HCT116 (cell line): Measurements from ENCODE around the gene OSCP1. TPM values are rescaled to one million over a fixed set of nuclear protein-coding genes. Genes with fewer than 3 reads are reported as not detected.

Source experiments
- ATAC-seq: fragments of 200-7000 bp; cut with Tn5 transposase; 2 replicates; pipeline ENCODE4 v1.9.1; 2020; ENCODE audit warnings: mild to moderate bottlenecking, moderate library complexity
- BruUV-seq: library from RNA; stranded (reverse); fragments of 400-500 nt; replicated peaks from 2 replicates; lab custom pipeline; 2021; lab: Mats Ljungman, UMichigan
- CTCF ChIA-PET: fragments of 300-600 bp; sonication (Branson Sonifier 250); formaldehyde crosslinking; loops from one replicate; lab custom pipeline; 2021; ENCODE audit warnings: antibody characterized with exemption; lab: Charles Lee
- POLR2A ChIA-PET: fragments of 300-600, 350-600 bp; sonication (Branson Sonifier 250); formaldehyde crosslinking; loops from one replicate; lab custom pipeline; 2021; ENCODE audit warnings: antibody characterized with exemption; lab: Charles Lee
- RAD21 ChIA-PET, 2 experiments: fragments of 300-600 bp; sonication (Branson Sonifier 250); formaldehyde crosslinking; loops; one replicate each; lab custom pipeline; 2023; ENCODE audit warnings: low total read pairs in 2 of 2; ENCODE audit not compliant: uncharacterized antibody in 2 of 2, unreplicated experiment in 2 of 2, low non-redundant PET in 1 of 2; lab: Charles Lee
- DNase-seq: peaks from one replicate; pipeline ENCODE4 v3.0.0-alpha.2; 2010; ENCODE audit warnings: low read depth, low spot score
- H2AFZ ChIP-seq: fragments of 200-600 bp; shearing (Covaris generic), sonication (generic); 2 replicates; pipeline ENCODE4 v1.6.1; 2017; ENCODE audit warnings: low read depth, mixed run types, mixed read lengths, antibody characterized with exemption, low read length; ENCODE audit not compliant: poor library complexity, severe bottlenecking
- H3K27ac ChIP-seq: 2 replicates; pipeline ENCODE4 v1.5.1; 2012; ENCODE audit warnings: low read depth, low read length
- H3K27me3 ChIP-seq: fragments of 200-600 bp; sonication (generic); 2 replicates; pipeline ENCODE4 v1.6.1; 2016; ENCODE audit warnings: mixed run types, low read length, mixed read lengths; ENCODE audit not compliant: insufficient read depth
- H3K36me3 ChIP-seq, 2 experiments: fragments of 200-500 bp in 1 of 2; fragments of 200-600 bp in 1 of 2; sonication (Bioruptor generic) in 1 of 2; sonication (generic) in 1 of 2; 2 replicates each; pipeline versions ENCODE4 v1.5.1 to v1.6.1; 2014 to 2016; ENCODE audit warnings: low read length in 2 of 2, inconsistent platforms in 1 of 2, mixed read lengths in 1 of 2, mixed run types in 1 of 2; ENCODE audit not compliant: insufficient read depth in 2 of 2, control insufficient read depth in 1 of 2
- H3K4me1 ChIP-seq, 2 experiments: fragments of 200-600 bp in 1 of 2; sonication (generic) in 1 of 2; 2 replicates each; pipeline versions ENCODE4 v1.5.1 to v1.6.1; 2012 to 2017; ENCODE audit warnings: low read length in 2 of 2, inconsistent platforms in 1 of 2, mild to moderate bottlenecking in 1 of 2, mixed read lengths in 1 of 2, mixed run types in 1 of 2, moderate library complexity in 1 of 2; ENCODE audit not compliant: insufficient read depth in 2 of 2, control insufficient read depth in 1 of 2
- H3K4me2 ChIP-seq: fragments of 200-600 bp; sonication (generic); 2 replicates; pipeline ENCODE4 v1.6.1; 2017; ENCODE audit warnings: mixed run types, low read length, mixed read lengths
- H3K4me3 ChIP-seq, 2 experiments: fragments of 200-600 bp in 1 of 2; sonication (generic) in 1 of 2; replicated peaks in 1 of 2; 2 replicates each; pipeline ENCODE4 v1.5.1; 2011 to 2016; ENCODE audit warnings: low read length in 2 of 2, control low read depth in 1 of 2, low read depth in 1 of 2, mild to moderate bottlenecking in 1 of 2, mixed read lengths in 1 of 2, mixed run types in 1 of 2
- H3K79me2 ChIP-seq: fragments of 200-600 bp; sonication (generic); 2 replicates; pipeline ENCODE4 v1.6.1; 2017; ENCODE audit warnings: mild to moderate bottlenecking, mixed run types, low read length, moderate library complexity, mixed read lengths; ENCODE audit not compliant: insufficient read depth
- H3K9ac ChIP-seq: fragments of 200-600 bp; sonication (generic); 2 replicates; pipeline ENCODE4 v1.6.1; 2016; ENCODE audit warnings: low read length, mixed read lengths
- H3K9me2 ChIP-seq: fragments of 200-600 bp; sonication (generic), shearing (Covaris generic); 2 replicates; pipeline ENCODE4 v1.6.1; 2017; ENCODE audit warnings: mixed run types, mild to moderate bottlenecking, moderate library complexity; ENCODE audit not compliant: insufficient read depth
- H3K9me3 ChIP-seq, 2 experiments: fragments of 200-500 bp in 1 of 2; fragments of 200-600 bp in 1 of 2; sonication (Bioruptor generic) in 1 of 2; sonication (generic) in 1 of 2; 2 replicates each; pipeline ENCODE4 v1.6.1; 2014 to 2017; ENCODE audit warnings: low read length in 2 of 2, mixed read lengths in 2 of 2, inconsistent platforms in 1 of 2, low read depth in 1 of 2, mild to moderate bottlenecking in 1 of 2, mixed run types in 1 of 2, moderate library complexity in 1 of 2; ENCODE audit not compliant: control insufficient read depth in 1 of 2, insufficient read depth in 1 of 2
- H4K20me1 ChIP-seq: fragments of 200-600 bp; sonication (generic), shearing (Covaris generic); 2 replicates; pipeline ENCODE4 v1.6.1; 2017; ENCODE audit warnings: mixed run types, mild to moderate bottlenecking, moderate library complexity; ENCODE audit not compliant: insufficient read depth
- ATF3 ChIP-seq: IDR thresholded peaks from 2 replicates; pipeline ENCODE4 v1.6.1; 2012
- CBX3 ChIP-seq: IDR thresholded peaks from 2 replicates; pipeline ENCODE4 v1.6.1; 2012; ENCODE audit warnings: low read depth
- CEBPB ChIP-seq: IDR thresholded peaks from 2 replicates; pipeline ENCODE4 v1.6.1; 2012; ENCODE audit warnings: low read depth
- ELF1 ChIP-seq: IDR thresholded peaks from 2 replicates; pipeline ENCODE4 v1.6.1; 2012; ENCODE audit warnings: low read depth, borderline replicate concordance
- EZH2 ChIP-seq: fragments of 200-600 bp; sonication (generic); IDR thresholded peaks from 2 replicates; pipeline ENCODE4 v1.6.1; 2017; ENCODE audit warnings: antibody characterized with exemption, mixed run types
- EZH2phosphoT487 ChIP-seq: fragments of 200-600 bp; IDR thresholded peaks from 2 replicates; pipeline ENCODE4 v1.6.1; 2018; ENCODE audit warnings: antibody characterized with exemption, borderline replicate concordance
- FOSL1 ChIP-seq: IDR thresholded peaks from 2 replicates; pipeline ENCODE4 v1.6.1; 2012; ENCODE audit warnings: low read depth
- JUND ChIP-seq: IDR thresholded peaks from 2 replicates; pipeline ENCODE4 v1.6.1; 2012
- MAX ChIP-seq: IDR thresholded peaks from 2 replicates; pipeline ENCODE4 v1.6.1; 2012
- POLR2A ChIP-seq: IDR thresholded peaks from 2 replicates; pipeline ENCODE4 v1.7.0; 2011; ENCODE audit warnings: borderline replicate concordance; ENCODE audit not compliant: insufficient read depth, insufficient read length; ENCODE audit errors: extremely low read depth
- POLR2AphosphoS5 ChIP-seq: IDR thresholded peaks from 2 replicates; pipeline ENCODE4 v1.6.1; 2011; ENCODE audit warnings: mild to moderate bottlenecking, low read depth, low read length, moderate library complexity
- RAD21 ChIP-seq: IDR thresholded peaks from 2 replicates; pipeline ENCODE4 v1.6.1; 2012; ENCODE audit warnings: low read depth, mild to moderate bottlenecking
- SP1 ChIP-seq: IDR thresholded peaks from 2 replicates; pipeline ENCODE4 v1.6.1; 2012; ENCODE audit warnings: low read depth
- TCF7L2 ChIP-seq: IDR thresholded peaks from 2 replicates; pipeline ENCODE4 v1.7.0; 2011; ENCODE audit warnings: borderline replicate concordance, inconsistent platforms; ENCODE audit not compliant: insufficient read depth, insufficient read length; ENCODE audit errors: extremely low read depth
- YY1 ChIP-seq: IDR thresholded peaks from 2 replicates; pipeline ENCODE4 v1.6.1; 2011; ENCODE audit warnings: low read length, low read depth, moderate library complexity, mild to moderate bottlenecking; ENCODE audit not compliant: insufficient replicate concordance; ENCODE audit errors: extremely low read depth
- ZFX ChIP-seq: fragments of 450-650 bp; IDR thresholded peaks from 2 replicates; pipeline ENCODE4 v1.6.1; 2017
- ZNF274 ChIP-seq: fragments of 200-500 bp; sonication (Bioruptor generic); IDR thresholded peaks from 2 replicates; pipeline ENCODE4 v1.6.1; 2014; ENCODE audit warnings: mild to moderate bottlenecking, low read depth, low read length, inconsistent platforms
- intact Hi-C: fragments of 100-400 bp; cut with micrococcal nuclease; formaldehyde crosslinking; loops from 2 replicates; pipeline ENCODE4 v1.10.0; 2022
- total RNA-seq: library from RNA; stranded (reverse); gene quantifications from one replicate; pipeline ENCODE4 v1.2.1, GENCODE V29; 2021; ENCODE audit not compliant: unreplicated experiment
- TF ChIP-seq, protein P1 (sequence below): IDR thresholded peaks from 2 replicates; pipeline ENCODE4 v1.6.1; 2012; ENCODE audit warnings: low read depth
- TF ChIP-seq, protein P2 (sequence below), 3 experiments: fragments of 200-600 bp in 1 of 3; sonication (generic) in 1 of 3; IDR thresholded peaks in 2 of 3; conservative IDR thresholded peaks in 1 of 3; 2 replicates each; pipeline ENCODE4 v1.5.1; 2012 to 2017; ENCODE audit warnings: low read depth in 2 of 3, low read length in 2 of 3, antibody characterized with exemption in 1 of 3, borderline replicate concordance in 1 of 3, control low read depth in 1 of 3, mild to moderate bottlenecking in 1 of 3, mixed read lengths in 1 of 3, mixed run types in 1 of 3, moderate library complexity in 1 of 3; ENCODE audit not compliant: insufficient read depth in 1 of 3

OSCP1 gene
- total RNA-seq, 1 experiment from 2014 or later, result 4.1 TPM

GRCh38 chr1:36420409-36420808, 29.8 kb downstream of the OSCP1 start:
- no peak overlapping the region for H3K9ac ChIP-seq
- peaks cover 6 to 23% of the 10 kb centered on the region in 2 experiments; a peak in 3 of 4 replicates for H3K4me1 ChIP-seq
- no TSS peak for BruUV-seq
- H2AFZ ChIP-seq, result no peak overlapping the region
- DNase-seq, result no peak
- no peaks in the 10 kb centered on the region for H3K9me3 ChIP-seq
- H3K27ac ChIP-seq, result no peak overlapping the region
- no peaks in the 10 kb centered on the region for H3K79me2 ChIP-seq
- no peaks in the 10 kb centered on the region for H3K36me3 ChIP-seq
- no peaks in the 10 kb centered on the region for H3K27me3 ChIP-seq
- RAD21 ChIA-PET, result no interaction called here
- no peak for ATAC-seq
- no peak overlapping the region for H3K4me3 ChIP-seq
- POLR2A ChIA-PET, result no interaction called here
- no peaks in the 10 kb centered on the region for H4K20me1 ChIP-seq
- no peaks in the 10 kb centered on the region for H3K9me2 ChIP-seq
- H3K4me2 ChIP-seq, result peak overlapping the region; percentile 3; the same call in 1 of the 2 replicates
- CTCF ChIA-PET, result interaction anchor here (0.8 to 3.0 kb wide), 4 partner anchors 14 to 77 kb away, joined by 3 to 7 read pairs (median 4); no protein-coding TSS in a partner anchor
- intact Hi-C loops, result loop anchor here (5.0 kb wide), 2 partner anchors 268 to 318 kb away; no protein-coding TSS in a partner anchor
- TF ChIP-seq MAX (no peak), ATF3 (no peak), ELF1 (no peak), EZH2 (no peak), POLR2A (no peak), CBX3 (no peak), TCF7L2 (no peak), ZFX (no peak), ZNF274 (no peak), YY1 (no peak), CEBPB (no peak), EZH2phosphoT487 (no peak), POLR2AphosphoS5 (no peak), JUND (no peak), FOSL1 (no peak), SP1 (no peak), RAD21 (no peak)
- TF ChIP-seq, protein P1, sequence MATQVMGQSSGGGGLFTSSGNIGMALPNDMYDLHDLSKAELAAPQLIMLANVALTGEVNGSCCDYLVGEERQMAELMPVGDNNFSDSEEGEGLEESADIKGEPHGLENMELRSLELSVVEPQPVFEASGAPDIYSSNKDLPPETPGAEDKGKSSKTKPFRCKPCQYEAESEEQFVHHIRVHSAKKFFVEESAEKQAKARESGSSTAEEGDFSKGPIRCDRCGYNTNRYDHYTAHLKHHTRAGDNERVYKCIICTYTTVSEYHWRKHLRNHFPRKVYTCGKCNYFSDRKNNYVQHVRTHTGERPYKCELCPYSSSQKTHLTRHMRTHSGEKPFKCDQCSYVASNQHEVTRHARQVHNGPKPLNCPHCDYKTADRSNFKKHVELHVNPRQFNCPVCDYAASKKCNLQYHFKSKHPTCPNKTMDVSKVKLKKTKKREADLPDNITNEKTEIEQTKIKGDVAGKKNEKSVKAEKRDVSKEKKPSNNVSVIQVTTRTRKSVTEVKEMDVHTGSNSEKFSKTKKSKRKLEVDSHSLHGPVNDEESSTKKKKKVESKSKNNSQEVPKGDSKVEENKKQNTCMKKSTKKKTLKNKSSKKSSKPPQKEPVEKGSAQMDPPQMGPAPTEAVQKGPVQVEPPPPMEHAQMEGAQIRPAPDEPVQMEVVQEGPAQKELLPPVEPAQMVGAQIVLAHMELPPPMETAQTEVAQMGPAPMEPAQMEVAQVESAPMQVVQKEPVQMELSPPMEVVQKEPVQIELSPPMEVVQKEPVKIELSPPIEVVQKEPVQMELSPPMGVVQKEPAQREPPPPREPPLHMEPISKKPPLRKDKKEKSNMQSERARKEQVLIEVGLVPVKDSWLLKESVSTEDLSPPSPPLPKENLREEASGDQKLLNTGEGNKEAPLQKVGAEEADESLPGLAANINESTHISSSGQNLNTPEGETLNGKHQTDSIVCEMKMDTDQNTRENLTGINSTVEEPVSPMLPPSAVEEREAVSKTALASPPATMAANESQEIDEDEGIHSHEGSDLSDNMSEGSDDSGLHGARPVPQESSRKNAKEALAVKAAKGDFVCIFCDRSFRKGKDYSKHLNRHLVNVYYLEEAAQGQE, result no peak
- TF ChIP-seq, protein P2, sequence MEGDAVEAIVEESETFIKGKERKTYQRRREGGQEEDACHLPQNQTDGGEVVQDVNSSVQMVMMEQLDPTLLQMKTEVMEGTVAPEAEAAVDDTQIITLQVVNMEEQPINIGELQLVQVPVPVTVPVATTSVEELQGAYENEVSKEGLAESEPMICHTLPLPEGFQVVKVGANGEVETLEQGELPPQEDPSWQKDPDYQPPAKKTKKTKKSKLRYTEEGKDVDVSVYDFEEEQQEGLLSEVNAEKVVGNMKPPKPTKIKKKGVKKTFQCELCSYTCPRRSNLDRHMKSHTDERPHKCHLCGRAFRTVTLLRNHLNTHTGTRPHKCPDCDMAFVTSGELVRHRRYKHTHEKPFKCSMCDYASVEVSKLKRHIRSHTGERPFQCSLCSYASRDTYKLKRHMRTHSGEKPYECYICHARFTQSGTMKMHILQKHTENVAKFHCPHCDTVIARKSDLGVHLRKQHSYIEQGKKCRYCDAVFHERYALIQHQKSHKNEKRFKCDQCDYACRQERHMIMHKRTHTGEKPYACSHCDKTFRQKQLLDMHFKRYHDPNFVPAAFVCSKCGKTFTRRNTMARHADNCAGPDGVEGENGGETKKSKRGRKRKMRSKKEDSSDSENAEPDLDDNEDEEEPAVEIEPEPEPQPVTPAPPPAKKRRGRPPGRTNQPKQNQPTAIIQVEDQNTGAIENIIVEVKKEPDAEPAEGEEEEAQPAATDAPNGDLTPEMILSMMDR (IDR thresholded peaks at IDR 0.05 in 2 of 3, conservative IDR thresholded peaks at IDR 0.05 in 1 of 3; ENCODE audit: borderline replicate concordance in 1 of 3, insufficient read depth in 1 of 3, low read depth in 2 of 3, low read length in 2 of 3), result no peak
